Lung (tissue), 12 donors: ENCODE data around the gene OR52K1. TPM values are rescaled to one million over a fixed set of nuclear protein-coding genes. Genes with fewer than 3 reads are reported as not detected.

Experiments used
- ATAC-seq: fragments of 200-7000 bp; cut with Tn5 transposase; one replicate; pipeline ENCODE4 v1.9.1; 2020; ENCODE audit warnings: moderate number of reproducible peaks; ENCODE audit not compliant: insufficient read depth, low FRiP score
- DNase-seq, 3 donors: peaks; one replicate each; pipeline ENCODE4 v3.0.0-alpha.2; 2013 to 2017
- H3K27ac ChIP-seq, 2 donors: one replicate each; pipeline ENCODE4 v1.5.1; 2013; ENCODE audit warnings: mild to moderate bottlenecking in 2 of 2, moderate library complexity in 2 of 2, control low read depth in 1 of 2, inconsistent platforms in 1 of 2, low read depth in 1 of 2, low read length in 1 of 2
- H3K27me3 ChIP-seq, 3 donors: one replicate each; pipeline ENCODE4 v1.5.1; 2013; ENCODE audit warnings: low read length in 2 of 3; ENCODE audit not compliant: control insufficient read depth in 3 of 3, insufficient read depth in 3 of 3
- H3K36me3 ChIP-seq, 4 donors: one replicate each; pipeline ENCODE4 v1.5.1; 2013; ENCODE audit warnings: low read length in 4 of 4, mild to moderate bottlenecking in 1 of 4, moderate library complexity in 1 of 4; ENCODE audit not compliant: control insufficient read depth in 4 of 4, insufficient read depth in 4 of 4
- H3K4me1 ChIP-seq, 5 donors: one replicate each; pipeline ENCODE4 v1.5.1; 2013; ENCODE audit warnings: low read length in 5 of 5, mild to moderate bottlenecking in 2 of 5, moderate library complexity in 1 of 5; ENCODE audit not compliant: control insufficient read depth in 5 of 5, insufficient read depth in 5 of 5
- H3K4me3 ChIP-seq: one replicate; pipeline ENCODE4 v1.5.1; 2013; ENCODE audit warnings: mild to moderate bottlenecking, control low read depth, moderate library complexity
- H3K9ac ChIP-seq, 2 donors: one replicate each; pipeline ENCODE4 v1.5.1; 2013; ENCODE audit warnings: low read length in 2 of 2, control low read depth in 1 of 2; ENCODE audit not compliant: insufficient read depth in 1 of 2
- H3K9me3 ChIP-seq, 4 donors: one replicate each; pipeline ENCODE4 v1.5.1; 2013; ENCODE audit warnings: low read length in 3 of 4, mild to moderate bottlenecking in 1 of 4, moderate library complexity in 1 of 4; ENCODE audit not compliant: control insufficient read depth in 4 of 4, insufficient read depth in 3 of 4
- CTCF ChIP-seq: IDR thresholded peaks from 2 replicates; pipeline ENCODE4 v1.5.1; 2012; ENCODE audit warnings: mild to moderate bottlenecking; ENCODE audit errors: control extremely low read depth, extremely low read depth
- WGBS, 2 donors: extraction: QIAGEN DNeasy Blood & Tissue Kit; methylation state at CpG; one replicate each; pipeline ENCODE4 v1.1.7; 2013; 5-methylcytosine and 5-hydroxymethylcytosine counted together
- polyA plus RNA-seq, 2 donors: library from polyadenylated mRNA; stranded (reverse); fragments of 200-250 nt; gene quantifications; one replicate each; pipeline ENCODE4 v1.2.1, GENCODE V29; 2013
- total RNA-seq, 2 donors: library from RNA; depleted of rRNA in 1 of 2; stranded (reverse); fragments of >200 nt in 1 of 2; gene quantifications; one replicate each; pipeline ENCODE4 v1.2.1, GENCODE V29; 2014 to 2021
- donor health status: control.
- donor health status: control.
- donor health status: Bipolar disorder and iron deficiency.
- donor health status: healthy.
- donor health status: DM: yes; HTN: yes; CAD: no.

The OR52K1 gene
- total and polyA plus RNA-seq, 4 donors, result 0.01 to 0.18 TPM; not detected in 2

- Histone ChIP-seq H3K4me1 (peaks cover 0 to 15% (median 2%) of the 10 kb centered on the region in 5 donors), H3K9me3 (no peaks in the 10 kb centered on the region), H3K27ac (no peak overlapping the region), H3K27me3 (peaks cover 0 to 15% (median 0%) of the 10 kb centered on the region in 3 donors), H3K9ac (peak overlapping the region in 1 of 2 donors; percentile 12), H3K4me3 (no peak overlapping the region), H3K36me3 (no peaks in the 10 kb centered on the region)
- DNase-seq, result peak in 2 of 3 donors; percentile 25 to 45
- ATAC-seq, result no peak
- WGBS, 2 donors, result 51 to 56% methylated on average over 6 of the region's 6 CpGs
- no peak for TF ChIP-seq CTCF
Observed at GRCh38 chr11:4495986-4496385, 13.5 kb downstream of the OR52K1 start.

- H3K9me3 ChIP-seq, result no peaks in the 10 kb centered on the region
- peak in 2 of 3 donors; percentile 8 to 22 for DNase-seq
- no peak for TF ChIP-seq CTCF
- H3K4me3 ChIP-seq, result no peak overlapping the region
- peak overlapping the region in 1 of 2 donors; percentile 12 for H3K9ac ChIP-seq
- peaks cover 0 to 15% (median 2%) of the 10 kb centered on the region in 5 donors for H3K4me1 ChIP-seq
- H3K36me3 ChIP-seq, result no peaks in the 10 kb centered on the region
- H3K27me3 ChIP-seq, result peaks cover 0 to 15% (median 0%) of the 10 kb centered on the region in 3 donors
- ATAC-seq, result no peak
- WGBS, 2 donors, result 49 to 60% methylated on average over 15 of the region's 15 CpGs
- H3K27ac ChIP-seq, result no peak overlapping the region
Observed at GRCh38 chr11:4496557-4497248, 14.3 kb downstream of the OR52K1 start.

- H3K9me3 ChIP-seq, result no peaks in the 10 kb centered on the region
- WGBS, 2 donors, result 29 to 38% methylated on average over 2 of the region's 2 CpGs
- H3K27ac ChIP-seq, result no peak overlapping the region
- H3K4me3 ChIP-seq, result no peak overlapping the region
- DNase-seq (no peak), ATAC-seq (no peak)
- no peak for TF ChIP-seq CTCF
- peaks cover 0 to 13% (median 0%) of the 10 kb centered on the region in 5 donors for H3K4me1 ChIP-seq
- no peaks in the 10 kb centered on the region for H3K27me3 ChIP-seq
- no peaks in the 10 kb centered on the region for H3K36me3 ChIP-seq
- H3K9ac ChIP-seq, result no peak overlapping the region
Observed at GRCh38 chr11:4508886-4509285, 26.4 kb downstream of the OR52K1 start.
